ENCODE data around the gene TMEM184B. TPM values are rescaled to one million over a fixed set of nuclear protein-coding genes. Genes with fewer than 3 reads are reported as not detected.
A peak's percentile ranks its signal among the peaks of the same experiment; 100 is the strongest.

TMEM184B gene
- total RNA-seq, 1 donor from 2014 or later: 88.0 TPM

DNA sequence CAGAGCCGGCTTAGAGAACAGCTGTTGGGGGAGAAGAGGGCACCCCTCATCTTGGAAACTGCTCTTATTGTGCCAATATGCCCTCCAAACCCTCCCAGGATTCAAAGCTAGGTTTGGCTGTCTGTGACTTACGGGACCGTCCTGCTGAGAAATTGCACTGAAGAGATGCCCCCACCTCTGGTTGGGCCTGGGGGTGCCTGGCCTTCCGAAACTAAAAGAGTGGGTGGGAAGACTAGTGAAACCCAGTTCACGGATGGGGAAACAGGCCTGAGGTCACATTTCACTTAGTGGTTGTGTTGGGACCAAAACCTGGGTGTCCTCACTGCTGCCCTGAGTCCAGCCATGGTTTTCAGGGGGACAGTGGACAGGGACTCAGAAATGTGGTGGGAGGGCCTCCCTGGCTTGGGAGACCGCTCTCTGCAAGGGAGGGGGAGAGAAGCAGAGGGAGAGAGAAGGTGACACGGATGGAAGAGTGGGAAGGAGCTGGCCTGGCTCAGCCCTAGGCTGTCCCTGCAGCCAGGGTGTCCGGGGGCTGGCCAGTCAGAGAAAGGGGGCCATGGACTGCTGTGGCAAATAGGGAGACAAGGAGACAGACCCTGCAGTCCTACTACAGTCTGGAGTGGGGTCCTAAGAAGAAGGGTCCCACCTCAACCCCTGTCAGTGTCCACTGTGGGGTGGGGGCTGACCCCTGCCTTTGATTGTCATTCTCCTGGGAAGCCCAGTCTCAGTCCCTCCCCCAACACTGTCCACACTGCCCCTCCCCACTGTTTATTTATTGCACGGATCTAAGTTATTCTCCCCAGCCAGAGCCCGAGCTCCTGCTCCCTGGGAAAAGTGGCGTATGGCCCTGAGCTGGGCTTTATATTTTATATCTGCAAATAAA, 57.4 kb downstream of the TMEM184B start:
- H3K4me1 Mint-ChIP-seq (ENCODE audit: unreplicated experiment): peaks cover 50% of the 10 kb centered on the region
- H3K4me3 Mint-ChIP-seq (ENCODE audit: unreplicated experiment): no peak overlapping the region
- H3K27me3 Mint-ChIP-seq (ENCODE audit: unreplicated experiment): no peaks in the 10 kb centered on the region
- TF ChIP-seq, protein P1, sequence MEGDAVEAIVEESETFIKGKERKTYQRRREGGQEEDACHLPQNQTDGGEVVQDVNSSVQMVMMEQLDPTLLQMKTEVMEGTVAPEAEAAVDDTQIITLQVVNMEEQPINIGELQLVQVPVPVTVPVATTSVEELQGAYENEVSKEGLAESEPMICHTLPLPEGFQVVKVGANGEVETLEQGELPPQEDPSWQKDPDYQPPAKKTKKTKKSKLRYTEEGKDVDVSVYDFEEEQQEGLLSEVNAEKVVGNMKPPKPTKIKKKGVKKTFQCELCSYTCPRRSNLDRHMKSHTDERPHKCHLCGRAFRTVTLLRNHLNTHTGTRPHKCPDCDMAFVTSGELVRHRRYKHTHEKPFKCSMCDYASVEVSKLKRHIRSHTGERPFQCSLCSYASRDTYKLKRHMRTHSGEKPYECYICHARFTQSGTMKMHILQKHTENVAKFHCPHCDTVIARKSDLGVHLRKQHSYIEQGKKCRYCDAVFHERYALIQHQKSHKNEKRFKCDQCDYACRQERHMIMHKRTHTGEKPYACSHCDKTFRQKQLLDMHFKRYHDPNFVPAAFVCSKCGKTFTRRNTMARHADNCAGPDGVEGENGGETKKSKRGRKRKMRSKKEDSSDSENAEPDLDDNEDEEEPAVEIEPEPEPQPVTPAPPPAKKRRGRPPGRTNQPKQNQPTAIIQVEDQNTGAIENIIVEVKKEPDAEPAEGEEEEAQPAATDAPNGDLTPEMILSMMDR (IDR thresholded peaks at IDR 0.05): no peak
- DNase-seq (ENCODE audit: extremely low spot score, unreplicated experiment): no peak
- peak overlapping the region; percentile 23 for H3K27ac Mint-ChIP-seq (ENCODE audit: unreplicated experiment)
- no peaks in the 10 kb centered on the region for H3K9me3 Mint-ChIP-seq (ENCODE audit: unreplicated experiment)
- H3K36me3 Mint-ChIP-seq (ENCODE audit: unreplicated experiment): peaks cover 12% of the 10 kb centered on the region

DNA sequence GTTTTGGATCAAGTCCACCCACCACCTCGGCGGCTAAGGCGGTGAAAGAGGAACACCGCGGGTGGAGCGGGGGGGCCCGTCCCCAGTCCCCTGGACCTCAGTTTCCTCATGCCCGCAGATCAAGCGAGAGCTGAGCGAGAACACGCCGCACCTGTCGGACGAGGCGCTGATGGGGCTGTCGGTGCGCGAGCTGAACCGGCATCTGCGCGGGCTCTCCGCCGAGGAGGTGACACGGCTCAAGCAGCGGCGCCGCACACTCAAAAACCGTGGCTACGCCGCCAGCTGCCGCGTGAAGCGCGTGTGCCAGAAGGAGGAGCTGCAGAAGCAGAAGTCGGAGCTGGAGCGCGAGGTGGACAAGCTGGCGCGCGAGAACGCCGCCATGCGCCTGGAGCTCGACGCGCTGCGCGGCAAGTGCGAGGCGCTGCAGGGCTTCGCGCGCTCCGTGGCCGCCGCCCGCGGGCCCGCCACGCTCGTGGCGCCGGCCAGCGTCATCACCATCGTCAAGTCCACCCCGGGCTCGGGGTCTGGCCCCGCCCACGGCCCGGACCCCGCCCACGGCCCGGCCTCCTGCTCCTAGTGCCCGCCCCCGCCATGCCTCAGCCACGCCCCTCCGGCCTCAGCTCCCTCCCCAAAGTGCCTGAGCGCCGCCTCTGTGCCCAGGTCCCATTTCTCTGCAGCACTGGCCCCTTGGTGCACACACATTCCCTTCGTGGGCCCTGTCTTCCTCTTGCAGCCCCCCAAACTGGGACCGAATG, 58.3 kb downstream of the TMEM184B start:
- H3K4me1 Mint-ChIP-seq (ENCODE audit: unreplicated experiment): peaks cover 43% of the 10 kb centered on the region
- H3K4me3 Mint-ChIP-seq (ENCODE audit: unreplicated experiment): no peak overlapping the region
- H3K27me3 Mint-ChIP-seq (ENCODE audit: unreplicated experiment): no peaks in the 10 kb centered on the region
- peaks cover 12% of the 10 kb centered on the region for H3K36me3 Mint-ChIP-seq (ENCODE audit: unreplicated experiment)
- H3K9me3 Mint-ChIP-seq (ENCODE audit: unreplicated experiment): no peaks in the 10 kb centered on the region
- no peak for DNase-seq (ENCODE audit: extremely low spot score, unreplicated experiment)
- TF ChIP-seq, protein P1 (IDR thresholded peaks at IDR 0.05): no peak
- no peak overlapping the region for H3K27ac Mint-ChIP-seq (ENCODE audit: unreplicated experiment)

DNA sequence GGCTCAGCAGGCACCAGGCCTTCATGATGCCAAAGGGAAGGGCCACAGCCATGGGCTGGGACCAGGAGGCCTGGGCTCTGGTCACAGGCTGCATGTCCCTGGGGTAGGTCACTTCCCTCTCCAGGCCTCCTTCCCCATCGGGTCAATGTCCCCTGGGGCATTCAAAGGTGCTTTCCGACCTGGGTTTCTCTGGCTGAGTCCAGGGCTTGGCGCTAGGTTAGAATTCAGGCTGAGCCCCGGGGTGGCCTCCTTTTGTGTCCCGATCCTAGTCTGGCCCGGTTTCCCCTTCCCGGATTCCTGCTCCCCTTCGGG, 58.9 kb downstream of the TMEM184B start:
- Mint-ChIP-seq H3K9me3 (ENCODE audit: unreplicated experiment) (no peaks in the 10 kb centered on the region), H3K36me3 (ENCODE audit: unreplicated experiment) (peaks cover 12% of the 10 kb centered on the region), H3K27ac (ENCODE audit: unreplicated experiment) (no peak overlapping the region), H3K27me3 (ENCODE audit: unreplicated experiment) (no peaks in the 10 kb centered on the region), H3K4me3 (ENCODE audit: unreplicated experiment) (no peak overlapping the region), H3K4me1 (ENCODE audit: unreplicated experiment) (peaks cover 37% of the 10 kb centered on the region)
- TF ChIP-seq, protein P1 (IDR thresholded peaks at IDR 0.05): no peak
- no peak for DNase-seq (ENCODE audit: extremely low spot score, unreplicated experiment)

DNA sequence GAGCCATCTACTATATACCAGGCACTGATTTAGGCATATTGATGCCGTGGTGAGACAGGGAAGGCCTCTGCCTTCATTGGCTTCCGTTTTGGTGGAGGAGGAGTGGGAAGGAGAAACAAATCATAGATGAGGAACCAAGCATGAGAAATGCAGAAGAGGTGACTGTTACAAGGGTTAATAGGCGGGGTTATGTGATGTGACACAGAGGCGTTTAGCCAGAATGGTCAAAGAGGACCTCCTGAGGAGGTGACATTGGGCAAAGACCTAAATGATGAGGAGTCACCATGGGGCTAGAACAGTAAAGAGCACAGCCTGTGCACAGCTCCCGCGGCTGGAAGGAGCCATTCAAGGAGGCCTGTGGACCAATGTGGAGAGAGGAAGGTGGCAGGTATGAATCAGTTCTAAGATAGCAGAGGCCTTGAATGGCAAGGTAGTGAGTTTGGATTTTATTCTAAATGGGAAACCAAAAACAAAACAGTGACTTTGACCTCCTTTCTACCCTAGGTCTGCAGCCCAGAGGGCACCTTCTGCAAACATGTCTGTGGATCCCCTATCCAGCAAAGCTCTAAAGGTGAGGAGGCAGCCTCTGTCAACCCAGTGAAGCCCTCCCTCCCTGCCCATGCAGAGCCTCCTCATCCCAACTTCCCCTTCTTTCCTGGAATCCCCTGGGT, 59.4 kb downstream of the TMEM184B start:
- Mint-ChIP-seq H3K4me3 (ENCODE audit: unreplicated experiment) (peak overlapping the region; percentile 14), H3K27ac (ENCODE audit: unreplicated experiment) (no peak overlapping the region)

More for the DNA sequence above, 59.4 kb downstream of the TMEM184B start:
- no peaks in the 10 kb centered on the region for H3K9me3 Mint-ChIP-seq (ENCODE audit: unreplicated experiment)
- TF ChIP-seq, protein P1 (IDR thresholded peaks at IDR 0.05): no peak
- peaks cover 32% of the 10 kb centered on the region for H3K4me1 Mint-ChIP-seq (ENCODE audit: unreplicated experiment)
- peaks cover 12% of the 10 kb centered on the region for H3K36me3 Mint-ChIP-seq (ENCODE audit: unreplicated experiment)
- DNase-seq (ENCODE audit: extremely low spot score, unreplicated experiment): no peak
- no peaks in the 10 kb centered on the region for H3K27me3 Mint-ChIP-seq (ENCODE audit: unreplicated experiment)

All from osteocyte (in vitro differentiated cells).